Measurements from ENCODE around the gene KLK6. TPM values are rescaled to one million over a fixed set of nuclear protein-coding genes. Genes with fewer than 3 reads are reported as not detected.

The KLK6 gene
- total RNA-seq, 1 donor from 2014 or later, result 10.3 TPM

DNA sequence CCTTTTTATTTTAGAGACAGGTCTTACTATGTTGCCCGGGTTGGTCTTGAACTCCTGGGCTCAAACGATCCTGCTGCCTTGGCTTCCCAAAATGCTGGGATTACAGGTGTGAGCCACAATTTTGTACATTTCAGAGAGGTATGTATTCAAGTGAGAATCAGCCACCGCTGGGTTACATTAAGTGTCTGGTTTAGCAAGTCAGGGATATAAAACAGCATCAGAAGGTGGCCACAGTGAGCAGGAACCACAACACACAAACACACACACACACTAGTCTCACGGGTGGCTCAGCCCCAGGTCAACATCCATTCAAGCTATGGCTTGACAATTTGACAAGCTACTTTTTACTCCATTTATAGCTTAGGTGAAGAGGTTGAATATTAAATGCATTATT is 36.7 kb downstream of the KLK6 start:
- DNase-seq (ENCODE audit: extremely low spot score in 2 of 2), result no peak
- H3K4me3 ChIP-seq, result no peak overlapping the region
- no peaks in the 10 kb centered on the region for H3K27me3 ChIP-seq
- H3K4me1 ChIP-seq, result no peaks in the 10 kb centered on the region
- H3K9me3 ChIP-seq, result no peaks in the 10 kb centered on the region
- no peak overlapping the region for H3K27ac ChIP-seq
- intact Hi-C loops (cut with DNase I), result no loop called here
- no peaks in the 10 kb centered on the region for H3K36me3 ChIP-seq
- TF ChIP-seq, protein P1, sequence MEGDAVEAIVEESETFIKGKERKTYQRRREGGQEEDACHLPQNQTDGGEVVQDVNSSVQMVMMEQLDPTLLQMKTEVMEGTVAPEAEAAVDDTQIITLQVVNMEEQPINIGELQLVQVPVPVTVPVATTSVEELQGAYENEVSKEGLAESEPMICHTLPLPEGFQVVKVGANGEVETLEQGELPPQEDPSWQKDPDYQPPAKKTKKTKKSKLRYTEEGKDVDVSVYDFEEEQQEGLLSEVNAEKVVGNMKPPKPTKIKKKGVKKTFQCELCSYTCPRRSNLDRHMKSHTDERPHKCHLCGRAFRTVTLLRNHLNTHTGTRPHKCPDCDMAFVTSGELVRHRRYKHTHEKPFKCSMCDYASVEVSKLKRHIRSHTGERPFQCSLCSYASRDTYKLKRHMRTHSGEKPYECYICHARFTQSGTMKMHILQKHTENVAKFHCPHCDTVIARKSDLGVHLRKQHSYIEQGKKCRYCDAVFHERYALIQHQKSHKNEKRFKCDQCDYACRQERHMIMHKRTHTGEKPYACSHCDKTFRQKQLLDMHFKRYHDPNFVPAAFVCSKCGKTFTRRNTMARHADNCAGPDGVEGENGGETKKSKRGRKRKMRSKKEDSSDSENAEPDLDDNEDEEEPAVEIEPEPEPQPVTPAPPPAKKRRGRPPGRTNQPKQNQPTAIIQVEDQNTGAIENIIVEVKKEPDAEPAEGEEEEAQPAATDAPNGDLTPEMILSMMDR (IDR thresholded peaks at IDR 0.05), result no peak
- TF ChIP-seq POLR2AphosphoS5 (IDR thresholded peaks at IDR 0.05; ENCODE audit: insufficient read depth in 1 of 2, low read depth in 1 of 2) (no peak), POLR2A (IDR thresholded peaks at IDR 0.05) (no peak)

DNA sequence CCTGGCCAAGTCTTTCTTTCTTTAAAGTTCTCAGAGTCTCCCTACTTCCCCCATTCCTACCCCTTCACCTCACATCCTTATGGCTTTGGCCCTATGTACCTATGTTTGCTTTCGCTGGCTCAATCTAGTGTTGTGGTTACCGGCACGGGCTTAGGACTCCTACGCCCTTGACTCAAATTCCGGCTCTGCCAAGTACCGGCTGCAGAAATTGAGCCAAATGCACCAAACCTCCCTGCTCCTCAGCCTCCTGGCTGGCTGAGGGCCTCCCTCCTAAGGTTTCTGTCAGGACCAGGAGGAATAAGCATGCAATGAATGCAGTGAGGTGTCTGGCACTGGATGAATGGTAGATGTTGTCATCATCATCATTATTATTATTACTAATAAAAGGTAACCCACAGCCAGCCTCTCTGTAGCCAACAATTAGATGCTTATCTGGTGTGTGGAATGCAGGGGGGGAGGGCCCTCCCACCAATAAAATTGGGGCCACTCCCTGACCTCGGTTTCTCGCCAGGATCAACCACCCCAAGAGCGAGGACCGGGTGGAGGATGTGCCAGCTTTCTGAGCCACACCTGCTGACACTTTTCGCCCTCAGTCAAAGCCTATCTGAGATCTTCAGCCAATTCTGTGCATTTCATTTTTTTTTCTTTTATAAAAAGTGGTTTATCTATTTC is 37.2 kb downstream of the KLK6 start:
- Histone ChIP-seq H3K4me3 (no peak overlapping the region), H3K9me3 (no peaks in the 10 kb centered on the region), H3K27ac (no peak overlapping the region), H3K4me1 (no peaks in the 10 kb centered on the region), H3K36me3 (no peaks in the 10 kb centered on the region), H3K27me3 (no peaks in the 10 kb centered on the region)
- no peak for DNase-seq (ENCODE audit: extremely low spot score in 2 of 2)
- intact Hi-C loops (cut with DNase I), result no loop called here
- TF ChIP-seq POLR2AphosphoS5 (IDR thresholded peaks at IDR 0.05; ENCODE audit: insufficient read depth in 1 of 2, low read depth in 1 of 2), result peak; percentile 25 to 46
- no peak for TF ChIP-seq POLR2A (IDR thresholded peaks at IDR 0.05)

DNA sequence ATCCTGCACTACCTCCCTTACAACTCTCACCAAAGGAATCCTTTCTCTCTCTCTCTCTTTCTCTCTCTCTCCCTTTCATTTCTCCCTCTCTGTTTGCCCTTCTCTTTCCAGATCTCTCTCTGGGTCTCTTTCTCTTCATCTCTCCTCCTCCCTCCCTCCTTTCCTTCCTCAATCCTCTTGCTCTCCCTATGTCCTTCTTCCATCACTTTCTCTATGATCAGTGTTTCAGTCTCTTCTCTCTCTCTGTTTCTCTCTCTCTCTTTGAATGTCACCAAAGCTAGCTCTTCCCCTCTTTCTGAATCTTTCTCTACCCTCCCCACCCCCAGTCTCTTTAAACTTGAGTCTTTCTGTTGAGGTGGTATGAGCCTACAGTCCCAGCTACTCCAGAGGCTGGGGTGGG is 38.4 kb downstream of the KLK6 start:
- TF ChIP-seq POLR2A (IDR thresholded peaks at IDR 0.05) (no peak), POLR2AphosphoS5 (IDR thresholded peaks at IDR 0.05; ENCODE audit: insufficient read depth in 1 of 2, low read depth in 1 of 2) (no peak)
- TF ChIP-seq, protein P1 (IDR thresholded peaks at IDR 0.05), result no peak
- no peak overlapping the region for H3K4me3 ChIP-seq
- no peak overlapping the region for H3K27ac ChIP-seq
- H3K4me1 ChIP-seq, result no peaks in the 10 kb centered on the region
- no peaks in the 10 kb centered on the region for H3K9me3 ChIP-seq
- no peaks in the 10 kb centered on the region for H3K27me3 ChIP-seq
- no peaks in the 10 kb centered on the region for H3K36me3 ChIP-seq
- no peak for DNase-seq (ENCODE audit: extremely low spot score in 2 of 2)
- intact Hi-C loops (cut with DNase I), result no loop called here

DNA sequence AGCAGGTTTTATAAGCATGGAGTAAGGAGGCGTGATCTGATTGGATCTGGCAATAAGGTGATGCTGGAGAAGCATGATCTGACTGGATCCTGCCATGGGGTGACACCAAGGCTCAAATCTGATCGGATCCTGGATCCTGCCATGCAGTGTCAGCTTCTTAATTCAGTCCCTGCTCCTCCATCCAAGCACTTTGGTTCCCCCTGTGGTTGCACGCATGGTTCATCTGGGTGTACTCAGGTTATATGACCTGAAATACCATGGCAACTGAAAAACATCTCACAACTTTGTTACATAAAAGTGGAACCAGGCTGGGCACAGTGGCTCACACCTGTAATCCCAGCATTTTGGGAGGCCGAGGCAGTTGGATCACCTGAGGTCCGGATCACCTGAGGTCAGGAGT is 40.6 kb downstream of the KLK6 start:
- intact Hi-C loops (cut with DNase I), result no loop called here
- no peaks in the 10 kb centered on the region for H3K9me3 ChIP-seq
- no peak overlapping the region for H3K4me3 ChIP-seq
- H3K4me1 ChIP-seq, result no peaks in the 10 kb centered on the region
- no peak overlapping the region for H3K27ac ChIP-seq
- DNase-seq (ENCODE audit: extremely low spot score in 2 of 2), result no peak
- H3K27me3 ChIP-seq, result no peaks in the 10 kb centered on the region
- TF ChIP-seq, protein P1 (IDR thresholded peaks at IDR 0.05), result no peak
- TF ChIP-seq POLR2A (IDR thresholded peaks at IDR 0.05) (no peak), POLR2AphosphoS5 (IDR thresholded peaks at IDR 0.05; ENCODE audit: insufficient read depth in 1 of 2, low read depth in 1 of 2) (no peak)
- no peaks in the 10 kb centered on the region for H3K36me3 ChIP-seq

DNA sequence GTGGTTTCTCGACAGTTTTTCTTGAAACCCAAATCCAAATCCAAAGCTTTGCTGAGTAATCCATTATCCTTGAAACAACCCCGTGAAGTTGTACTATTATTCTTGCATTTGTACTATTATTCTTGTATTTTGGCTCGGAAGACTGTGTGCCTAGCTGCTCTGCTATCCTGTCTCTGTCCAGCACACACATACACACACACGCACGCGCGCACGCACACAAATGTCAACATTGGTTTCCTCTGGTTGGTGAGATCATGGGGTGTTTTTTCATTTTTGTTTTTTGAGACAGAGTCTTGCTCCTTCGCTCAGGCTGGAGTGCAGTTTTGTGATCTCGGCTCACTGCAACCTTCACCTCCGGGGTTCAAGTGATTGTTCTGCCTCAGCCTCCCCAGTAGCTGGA is 43.2 kb downstream of the KLK6 start:
- TF ChIP-seq POLR2A (IDR thresholded peaks at IDR 0.05), result no peak
- no peak for TF ChIP-seq POLR2AphosphoS5 (IDR thresholded peaks at IDR 0.05; ENCODE audit: insufficient read depth in 1 of 2, low read depth in 1 of 2)
- TF ChIP-seq, protein P1 (IDR thresholded peaks at IDR 0.05), result no peak
- Histone ChIP-seq H3K4me3 (no peak overlapping the region), H3K36me3 (no peaks in the 10 kb centered on the region), H3K4me1 (no peaks in the 10 kb centered on the region), H3K9me3 (no peaks in the 10 kb centered on the region), H3K27me3 (no peaks in the 10 kb centered on the region), H3K27ac (no peak overlapping the region)
- intact Hi-C loops (cut with DNase I), result no loop called here
- DNase-seq (ENCODE audit: extremely low spot score in 2 of 2), result no peak
